ENCODE measurements around the gene HIVEP3. TPM values are rescaled to one million over a fixed set of nuclear protein-coding genes. Genes with fewer than 3 reads are reported as not detected.

HIVEP3 gene
- polyA plus RNA-seq, 4 donors = 0.67 to 3.8 (median 1.8) TPM

DNA sequence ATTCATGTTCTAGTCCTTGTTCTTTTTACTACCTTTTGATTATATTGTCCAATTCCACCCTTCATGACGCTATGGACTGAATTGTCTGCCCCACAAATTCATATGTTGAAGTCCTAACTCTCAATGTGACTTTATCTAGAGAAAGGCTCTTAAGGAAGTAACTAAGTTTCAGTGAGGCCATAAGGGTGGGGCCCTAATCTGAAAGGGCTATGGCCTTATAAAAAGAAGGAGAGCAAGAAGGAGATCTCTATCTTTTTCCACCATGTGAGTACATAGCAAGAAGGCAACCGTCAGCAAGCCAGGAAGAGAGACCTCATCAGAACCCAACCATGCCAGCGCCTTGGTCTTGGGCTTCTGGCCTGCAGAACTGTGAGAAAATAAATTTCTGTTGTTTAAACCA lies 95.9 kb downstream of the HIVEP3 start:
- H3K4me1 ChIP-seq (ENCODE audit: control insufficient read depth in 3 of 3, insufficient read depth in 2 of 3, low read depth in 1 of 3, low read length in 2 of 3) = no peaks in the 10 kb centered on the region
- H3K27ac ChIP-seq (ENCODE audit: low read depth in 1 of 3, low read length in 2 of 3) = no peak overlapping the region
- no peaks in the 10 kb centered on the region for H3K27me3 ChIP-seq (ENCODE audit: control insufficient read depth in 3 of 3, insufficient read depth in 3 of 3, low read length in 3 of 3)
- WGBS, 3 donors = 55 to 76% (median 74%) methylated on average over 3 of the region's 3 CpGs
- no peak overlapping the region for H3K4me3 ChIP-seq (ENCODE audit: low read depth in 1 of 3, low read length in 3 of 3)
- no peak for DNase-seq
- H3K9me3 ChIP-seq (ENCODE audit: control insufficient read depth in 2 of 2, insufficient read depth in 1 of 2, low read depth in 1 of 2, low read length in 1 of 2) = no peaks in the 10 kb centered on the region
- H3K36me3 ChIP-seq (ENCODE audit: control insufficient read depth in 3 of 3, insufficient read depth in 2 of 3, low read depth in 1 of 3, low read length in 3 of 3) = no peaks in the 10 kb centered on the region
- no peak for FAIRE-seq

GRCh38 chr1:41819843-41820242 lies 98.9 kb downstream of the HIVEP3 start:
- Histone ChIP-seq H3K4me3 (ENCODE audit: low read depth in 1 of 3, low read length in 3 of 3) (no peak overlapping the region), H3K27me3 (ENCODE audit: control insufficient read depth in 3 of 3, insufficient read depth in 3 of 3, low read length in 3 of 3) (no peaks in the 10 kb centered on the region), H3K36me3 (ENCODE audit: control insufficient read depth in 3 of 3, insufficient read depth in 2 of 3, low read depth in 1 of 3, low read length in 3 of 3) (no peaks in the 10 kb centered on the region), H3K27ac (ENCODE audit: low read depth in 1 of 3, low read length in 2 of 3) (no peak overlapping the region), H3K9me3 (ENCODE audit: control insufficient read depth in 2 of 2, insufficient read depth in 1 of 2, low read depth in 1 of 2, low read length in 1 of 2) (no peaks in the 10 kb centered on the region), H3K4me1 (ENCODE audit: control insufficient read depth in 3 of 3, insufficient read depth in 2 of 3, low read depth in 1 of 3, low read length in 2 of 3) (no peaks in the 10 kb centered on the region)
- DNase-seq = no peak
- 82 to 90% (median 88%) methylated on average over 1 of the region's 1 CpG for WGBS, 3 donors
- no peak for FAIRE-seq

- no peaks in the 10 kb centered on the region for H3K36me3 ChIP-seq (ENCODE audit: control insufficient read depth in 3 of 3, insufficient read depth in 2 of 3, low read depth in 1 of 3, low read length in 3 of 3)
- DNase-seq = no peak
- H3K27ac ChIP-seq (ENCODE audit: low read depth in 1 of 3, low read length in 2 of 3) = no peak overlapping the region
- H3K27me3 ChIP-seq (ENCODE audit: control insufficient read depth in 3 of 3, insufficient read depth in 3 of 3, low read length in 3 of 3) = no peaks in the 10 kb centered on the region
- no peak for FAIRE-seq
- H3K9me3 ChIP-seq (ENCODE audit: control insufficient read depth in 2 of 2, insufficient read depth in 1 of 2, low read depth in 1 of 2, low read length in 1 of 2) = no peaks in the 10 kb centered on the region
- WGBS, 3 donors = 80 to 87% (median 81%) methylated on average over 2 of the region's 2 CpGs
- H3K4me1 ChIP-seq (ENCODE audit: control insufficient read depth in 3 of 3, insufficient read depth in 2 of 3, low read depth in 1 of 3, low read length in 2 of 3) = no peaks in the 10 kb centered on the region
- no peak overlapping the region for H3K4me3 ChIP-seq (ENCODE audit: low read depth in 1 of 3, low read length in 3 of 3)
These were observed 99.7 kb downstream of the HIVEP3 start for GRCh38 chr1:41819069-41819468.

- DNase-seq (no peak), FAIRE-seq (no peak)
- no peaks in the 10 kb centered on the region for H3K27me3 ChIP-seq (ENCODE audit: control insufficient read depth in 3 of 3, insufficient read depth in 3 of 3, low read length in 3 of 3)
- H3K4me3 ChIP-seq (ENCODE audit: low read depth in 1 of 3, low read length in 3 of 3) = no peak overlapping the region
- 65 to 79% (median 66%) methylated on average over 3 of the region's 3 CpGs for WGBS, 3 donors
- no peaks in the 10 kb centered on the region for H3K36me3 ChIP-seq (ENCODE audit: control insufficient read depth in 3 of 3, insufficient read depth in 2 of 3, low read depth in 1 of 3, low read length in 3 of 3)
- no peaks in the 10 kb centered on the region for H3K9me3 ChIP-seq (ENCODE audit: control insufficient read depth in 2 of 2, insufficient read depth in 1 of 2, low read depth in 1 of 2, low read length in 1 of 2)
- H3K27ac ChIP-seq (ENCODE audit: low read depth in 1 of 3, low read length in 2 of 3) = no peak overlapping the region
- H3K4me1 ChIP-seq (ENCODE audit: control insufficient read depth in 3 of 3, insufficient read depth in 2 of 3, low read depth in 1 of 3, low read length in 2 of 3) = no peaks in the 10 kb centered on the region
These were observed 102.7 kb downstream of the HIVEP3 start for GRCh38 chr1:41816061-41816460.

DNA sequence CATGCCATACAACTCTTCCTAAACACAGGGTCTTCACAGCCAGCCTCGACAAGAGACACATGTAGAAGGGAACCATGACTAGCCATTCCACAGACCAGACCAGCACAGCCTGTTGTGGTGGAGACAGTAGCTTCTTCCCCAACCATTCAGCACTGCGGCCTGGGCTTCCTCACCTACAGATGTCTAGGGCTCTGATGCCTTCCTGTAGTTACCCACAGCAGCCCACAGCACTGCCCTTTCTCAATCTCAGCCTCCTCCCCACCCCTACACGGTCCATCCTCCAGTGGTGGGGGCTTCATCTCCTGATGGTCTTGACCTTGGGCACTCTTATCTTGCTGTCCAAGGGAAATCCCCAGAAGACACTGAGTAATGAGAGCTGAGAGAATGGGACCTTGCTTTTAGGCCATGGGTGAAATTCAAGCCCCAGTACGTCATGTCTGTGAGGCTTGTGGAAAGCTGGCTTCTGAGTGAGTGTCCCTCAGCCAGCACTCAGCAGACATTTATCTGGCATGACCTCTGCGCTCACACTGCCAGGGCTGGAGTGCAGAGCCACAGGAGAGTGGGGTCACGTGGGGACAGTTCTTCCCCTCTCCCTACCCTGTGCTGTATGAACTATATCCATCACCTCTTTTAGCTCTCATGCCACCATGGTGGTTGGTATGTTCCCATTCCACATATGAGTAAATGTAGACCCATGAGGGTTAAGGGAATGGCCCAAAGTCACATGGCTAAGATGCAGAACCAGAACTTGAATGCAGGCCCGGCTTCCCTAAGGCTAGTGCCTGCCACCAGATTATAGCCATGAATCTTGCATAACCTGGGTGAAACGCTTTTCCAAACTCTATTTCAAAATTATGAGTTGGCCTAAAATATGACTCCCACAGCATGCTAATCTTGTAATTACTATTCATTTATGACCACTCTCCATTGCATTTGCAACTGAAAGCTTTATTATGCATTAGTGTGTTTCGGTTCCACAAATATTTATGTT lies 104.7 kb downstream of the HIVEP3 start:
- Histone ChIP-seq H3K36me3 (ENCODE audit: control insufficient read depth in 3 of 3, insufficient read depth in 2 of 3, low read depth in 1 of 3, low read length in 3 of 3) (no peaks in the 10 kb centered on the region), H3K4me1 (ENCODE audit: control insufficient read depth in 3 of 3, insufficient read depth in 2 of 3, low read depth in 1 of 3, low read length in 2 of 3) (no peaks in the 10 kb centered on the region), H3K27ac (ENCODE audit: low read depth in 1 of 3, low read length in 2 of 3) (no peak overlapping the region), H3K9me3 (ENCODE audit: control insufficient read depth in 2 of 2, insufficient read depth in 1 of 2, low read depth in 1 of 2, low read length in 1 of 2) (no peaks in the 10 kb centered on the region), H3K4me3 (ENCODE audit: low read depth in 1 of 3, low read length in 3 of 3) (no peak overlapping the region), H3K27me3 (ENCODE audit: control insufficient read depth in 3 of 3, insufficient read depth in 3 of 3, low read length in 3 of 3) (no peaks in the 10 kb centered on the region)
- FAIRE-seq (no peak), DNase-seq (no peak)
- 81 to 86% (median 82%) methylated on average over 9 of the region's 9 CpGs for WGBS, 3 donors

GRCh38 chr1:41813226-41813625 lies 105.5 kb downstream of the HIVEP3 start:
- Histone ChIP-seq H3K27ac (ENCODE audit: low read depth in 1 of 3, low read length in 2 of 3) (no peak overlapping the region), H3K4me3 (ENCODE audit: low read depth in 1 of 3, low read length in 3 of 3) (no peak overlapping the region), H3K27me3 (ENCODE audit: control insufficient read depth in 3 of 3, insufficient read depth in 3 of 3, low read length in 3 of 3) (no peaks in the 10 kb centered on the region), H3K9me3 (ENCODE audit: control insufficient read depth in 2 of 2, insufficient read depth in 1 of 2, low read depth in 1 of 2, low read length in 1 of 2) (no peaks in the 10 kb centered on the region), H3K36me3 (ENCODE audit: control insufficient read depth in 3 of 3, insufficient read depth in 2 of 3, low read depth in 1 of 3, low read length in 3 of 3) (no peaks in the 10 kb centered on the region), H3K4me1 (ENCODE audit: control insufficient read depth in 3 of 3, insufficient read depth in 2 of 3, low read depth in 1 of 3, low read length in 2 of 3) (no peaks in the 10 kb centered on the region)
- DNase-seq = no peak
- 69 to 89% (median 82%) methylated on average over 5 of the region's 5 CpGs for WGBS, 3 donors
- FAIRE-seq = no peak

DNA sequence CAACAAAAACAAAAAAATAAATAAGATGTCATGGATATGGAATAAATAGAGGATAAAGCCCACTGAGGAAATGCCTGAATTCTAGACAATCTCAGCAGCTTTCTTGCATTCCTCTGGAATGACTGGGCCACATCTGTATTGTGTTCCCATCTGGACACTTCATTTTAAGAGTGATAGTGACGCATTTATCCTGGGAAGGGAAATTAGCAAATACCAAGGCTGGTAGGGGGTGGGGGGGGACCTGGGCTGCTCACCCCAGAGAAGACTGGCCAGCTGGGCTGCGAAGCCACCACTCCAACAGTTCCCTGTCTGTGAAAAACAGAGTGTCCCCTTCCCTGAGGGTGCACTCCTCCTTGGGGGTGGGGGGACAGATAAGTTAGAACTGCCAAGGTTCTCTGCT lies 106.3 kb downstream of the HIVEP3 start:
- Histone ChIP-seq H3K4me1 (ENCODE audit: control insufficient read depth in 3 of 3, insufficient read depth in 2 of 3, low read depth in 1 of 3, low read length in 2 of 3) (no peaks in the 10 kb centered on the region), H3K27ac (ENCODE audit: low read depth in 1 of 3, low read length in 2 of 3) (no peak overlapping the region), H3K36me3 (ENCODE audit: control insufficient read depth in 3 of 3, insufficient read depth in 2 of 3, low read depth in 1 of 3, low read length in 3 of 3) (no peaks in the 10 kb centered on the region), H3K9me3 (ENCODE audit: control insufficient read depth in 2 of 2, insufficient read depth in 1 of 2, low read depth in 1 of 2, low read length in 1 of 2) (no peaks in the 10 kb centered on the region), H3K4me3 (ENCODE audit: low read depth in 1 of 3, low read length in 3 of 3) (no peak overlapping the region), H3K27me3 (ENCODE audit: control insufficient read depth in 3 of 3, insufficient read depth in 3 of 3, low read length in 3 of 3) (no peaks in the 10 kb centered on the region)
- 75 to 92% (median 90%) methylated on average over 2 of the region's 2 CpGs for whole genome bisulfite sequencing, 3 donors
- no peak for FAIRE-seq
- DNase-seq = no peak

DNA sequence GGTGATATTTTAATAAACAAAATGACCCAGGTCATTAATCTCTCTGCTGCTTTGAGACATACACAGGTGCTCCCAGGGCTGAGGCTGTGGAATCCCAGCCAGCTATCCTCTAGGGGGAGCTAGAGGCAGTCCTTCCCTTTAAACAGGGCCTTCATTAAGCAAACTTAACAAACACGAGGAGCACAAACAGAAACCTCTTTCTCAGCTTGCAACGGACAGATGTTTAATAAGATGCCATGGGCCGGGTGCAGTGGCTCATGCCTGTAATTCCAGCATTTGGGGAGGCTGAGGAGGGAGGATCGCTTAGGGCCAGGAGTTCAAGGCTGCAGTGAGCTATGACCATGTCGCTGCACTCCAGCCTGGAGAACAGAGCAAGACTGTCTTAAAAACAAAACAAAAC lies 106.7 kb downstream of the HIVEP3 start:
- Histone ChIP-seq H3K4me3 (ENCODE audit: low read depth in 1 of 3, low read length in 3 of 3) (no peak overlapping the region), H3K9me3 (ENCODE audit: control insufficient read depth in 2 of 2, insufficient read depth in 1 of 2, low read depth in 1 of 2, low read length in 1 of 2) (no peaks in the 10 kb centered on the region), H3K27ac (ENCODE audit: low read depth in 1 of 3, low read length in 2 of 3) (no peak overlapping the region), H3K36me3 (ENCODE audit: control insufficient read depth in 3 of 3, insufficient read depth in 2 of 3, low read depth in 1 of 3, low read length in 3 of 3) (no peaks in the 10 kb centered on the region), H3K4me1 (ENCODE audit: control insufficient read depth in 3 of 3, insufficient read depth in 2 of 3, low read depth in 1 of 3, low read length in 2 of 3) (no peaks in the 10 kb centered on the region), H3K27me3 (ENCODE audit: control insufficient read depth in 3 of 3, insufficient read depth in 3 of 3, low read length in 3 of 3) (no peaks in the 10 kb centered on the region)
- DNase-seq (peak; percentile 56 to 66), FAIRE-seq (no peak)
- WGBS, 3 donors = 38 to 45% (median 44%) methylated on average over 5 of the region's 5 CpGs

Data from small intestine (tissue), 7 donors.